GM20000 (cell line): Measurements from ENCODE around the gene VAT1L.

Experiments used
- DNase-seq: peaks from one replicate; pipeline ENCODE4 v3.0.0; 2012; ENCODE audit warnings: low spot score
- CTCF ChIP-seq: IDR thresholded peaks from 2 replicates; pipeline ENCODE4 v1.5.1; 2012; ENCODE audit warnings: mild to moderate bottlenecking, control low read depth; ENCODE audit errors: extremely low read depth, missing control alignments

The VAT1L gene

GRCh38 chr16:77840673-77841501 is 52.5 kb downstream of the VAT1L start:
- DNase-seq, result no peak
- no peak for TF ChIP-seq CTCF

GRCh38 chr16:77841502-77841763 is 53.1 kb downstream of the VAT1L start:
- no peak for DNase-seq
- TF ChIP-seq CTCF, result no peak

- DNase-seq, result no peak
- no peak for TF ChIP-seq CTCF
These were observed 54.1 kb downstream of the VAT1L start for GRCh38 chr16:77842468-77842867.

- DNase-seq, result no peak
- no peak for TF ChIP-seq CTCF
These were observed 55.0 kb downstream of the VAT1L start for GRCh38 chr16:77843405-77843804.

- TF ChIP-seq CTCF, result no peak
- no peak for DNase-seq
These were observed 56.4 kb downstream of the VAT1L start for GRCh38 chr16:77844801-77845200.

GRCh38 chr16:77849646-77850258 is 61.4 kb downstream of the VAT1L start:
- no peak for TF ChIP-seq CTCF
- no peak for DNase-seq

- DNase-seq, result no peak
- no peak for TF ChIP-seq CTCF
These were observed 62.4 kb downstream of the VAT1L start for GRCh38 chr16:77850636-77851333.
